K562 (cell line): ENCODE data around the gene MAGEA4. TPM values are rescaled to one million over a fixed set of nuclear protein-coding genes. Genes with fewer than 3 reads are reported as not detected.

ENCODE experiments used
- ATAC-seq: fragments of 200-7000 bp; cut with Tn5 transposase; 3 replicates; pipeline ENCODE4 v1.9.1; 2020; ENCODE audit warnings: moderate library complexity
- BruUV-seq: library from RNA; stranded (reverse); fragments of 400-500 nt; replicated peaks from 2 replicates; lab custom pipeline; 2021; lab: Mats Ljungman, UMichigan
- CTCF ChIA-PET: fragments of 300-600 bp; formaldehyde crosslinking; extraction: SDS; loops from one replicate; lab custom pipeline; 2021; ENCODE audit warnings: low intra/inter-chr PET ratio; lab: Yijun Ruan, JAX
- POLR2A ChIA-PET: fragments of 300-600, 350-650 bp; sonication (Branson Sonifier 250); formaldehyde crosslinking; extraction: SDS; loops from one replicate; lab custom pipeline; 2021; ENCODE audit warnings: antibody characterized with exemption, inconsistent platforms; lab: Yijun Ruan, JAX
- DNase-seq, 4 experiments: peaks; one replicate each; pipeline versions ENCODE4 v3.0.0 to v3.0.0-alpha.2; 2011 to 2018; ENCODE audit warnings: low spot score in 3 of 4, mixed read lengths in 3 of 4; ENCODE audit errors: extremely low read depth in 1 of 4
- FAIRE-seq: peaks from 2 replicates; lab custom pipeline; 2011; peaks lifted over from hg19 to GRCh38; lab: Jason Lieb, UNC
- H2AFZ ChIP-seq: 2 replicates; pipeline ENCODE4 v1.6.0; 2011; ENCODE audit warnings: low read depth, low read length, control low read depth, inconsistent platforms
- H3K27ac ChIP-seq: fragments of 200-600 bp; 3 replicates; pipeline ENCODE4 v1.8.0; 2011; ENCODE audit warnings: low read depth, mild to moderate bottlenecking, control low read depth, inconsistent platforms, low read length, moderate library complexity, mixed read lengths; ENCODE audit errors: extremely low read depth
- H3K27me3 ChIP-seq, 2 experiments: fragments of 300-600 bp in 1 of 2; 2 replicates in 1 of 2; 3 replicates in 1 of 2; pipeline versions ENCODE4 v1.6.0 to v1.8.0; 2011; ENCODE audit warnings: inconsistent platforms in 2 of 2, low read length in 2 of 2, mild to moderate bottlenecking in 1 of 2, mixed read lengths in 1 of 2, moderate library complexity in 1 of 2; ENCODE audit not compliant: control insufficient read depth in 2 of 2, insufficient read depth in 2 of 2
- H3K36me3 ChIP-seq: fragments of 300-600 bp; 3 replicates; pipeline ENCODE4 v1.8.0; 2011; ENCODE audit warnings: mild to moderate bottlenecking, low read length, inconsistent platforms; ENCODE audit not compliant: control insufficient read depth, insufficient read depth
- H3K4me1 ChIP-seq, 2 experiments: fragments of 200-600 bp in 1 of 2; replicated peaks in 1 of 2; 2 replicates in 1 of 2; 3 replicates in 1 of 2; pipeline versions ENCODE4 v1.5.1 to v1.8.0; 2011; ENCODE audit warnings: inconsistent platforms in 2 of 2, low read length in 2 of 2, mild to moderate bottlenecking in 1 of 2, mixed read lengths in 1 of 2, moderate library complexity in 1 of 2; ENCODE audit not compliant: control insufficient read depth in 2 of 2, insufficient read depth in 2 of 2
- H3K4me2 ChIP-seq: 2 replicates; pipeline ENCODE4 v1.6.1; 2011; ENCODE audit warnings: low read length, control low read depth, inconsistent platforms, mixed read lengths; ENCODE audit not compliant: insufficient read depth
- H3K4me3 ChIP-seq: fragments of 200-600 bp; sonication (generic), shearing (Covaris generic); 2 replicates; pipeline ENCODE4 v1.5.1; 2016; ENCODE audit warnings: control low read depth, inconsistent platforms
- H3K79me2 ChIP-seq: fragments of 200-600 bp; 3 replicates; pipeline ENCODE4 v1.8.0; 2011; ENCODE audit warnings: low read length, inconsistent platforms; ENCODE audit not compliant: control insufficient read depth, insufficient read depth
- H3K9ac ChIP-seq, 2 experiments: 2 replicates each; pipeline versions ENCODE4 v1.6.0 to v1.6.1; 2011; ENCODE audit warnings: low read depth in 2 of 2, low read length in 2 of 2, control low read depth in 1 of 2, inconsistent platforms in 1 of 2, mild to moderate bottlenecking in 1 of 2, mixed read lengths in 1 of 2; ENCODE audit not compliant: insufficient read depth in 1 of 2
- H3K9me1 ChIP-seq: one replicate; pipeline ENCODE4 v1.6.0; 2011; ENCODE audit warnings: inconsistent platforms, mild to moderate bottlenecking, low read length, moderate library complexity; ENCODE audit not compliant: control insufficient read depth, insufficient read depth
- H3K9me3 ChIP-seq: replicated peaks from 2 replicates; pipeline ENCODE4 v1.5.1; 2011; ENCODE audit warnings: low read depth, low read length, inconsistent platforms; ENCODE audit not compliant: control insufficient read depth, insufficient read depth
- H4K20me1 ChIP-seq: replicated peaks from 2 replicates; pipeline ENCODE4 v1.6.1; 2011; ENCODE audit warnings: low read length, inconsistent platforms, mixed read lengths; ENCODE audit not compliant: control insufficient read depth, insufficient read depth
- ELF4 ChIP-seq: fragments of 450-650 bp; formaldehyde crosslinking; IDR thresholded peaks from 2 replicates; pipeline ENCODE4 v1.4.0; 2022; ENCODE audit warnings: missing genetic modification characterization
- ETV5 ChIP-seq: sonication (generic); formaldehyde crosslinking; IDR thresholded peaks from 2 replicates; pipeline ENCODE4 v1.4.0; 2020; ENCODE audit warnings: low read depth, mild to moderate bottlenecking, missing genetic modification reagents
- IFI16 ChIP-seq: fragments of 250-450 bp; sonication (Bioruptor Pico); IDR thresholded peaks from 2 replicates; pipeline ENCODE4 v2.1.2; 2022; ENCODE audit warnings: mild to moderate bottlenecking, inconsistent platforms
- MECOM ChIP-seq: fragments of 250-450 bp; sonication (Bioruptor Pico); IDR thresholded peaks from 2 replicates; pipeline ENCODE4 v1.8.0; 2022; ENCODE audit warnings: inconsistent platforms
- NFIC ChIP-seq: fragments of 450-650 bp; IDR thresholded peaks from 2 replicates; pipeline ENCODE4 v1.6.1; 2017; ENCODE audit warnings: mild to moderate bottlenecking, inconsistent platforms
- NR3C1 ChIP-seq: sonication (generic); formaldehyde crosslinking; IDR thresholded peaks from 2 replicates; pipeline ENCODE4 v1.8.1; 2022; ENCODE audit warnings: missing genetic modification reagents
- RBBP5 ChIP-seq: fragments of 200-600 bp; sonication (generic); IDR thresholded peaks from 2 replicates; pipeline ENCODE4 v1.6.1; 2012; ENCODE audit warnings: borderline replicate concordance, mild to moderate bottlenecking, low read length, control low read depth, inconsistent platforms; ENCODE audit not compliant: insufficient read depth, poor library complexity, severe bottlenecking
- SMAD1 ChIP-seq: fragments of 150-350 bp; IDR thresholded peaks from 2 replicates; pipeline ENCODE4 v1.6.1; 2014; ENCODE audit warnings: low read length, low read depth; ENCODE audit not compliant: partially characterized antibody
- ZFP30 ChIP-seq: fragments of 250-450 bp; sonication (Bioruptor Pico); IDR thresholded peaks from 2 replicates; pipeline ENCODE4 v1.8.0; 2022; ENCODE audit warnings: moderate library complexity, mild to moderate bottlenecking, inconsistent platforms, borderline replicate concordance
- ZKSCAN1 ChIP-seq: fragments of 150-350 bp; IDR thresholded peaks from 2 replicates; pipeline ENCODE4 v1.6.1; 2016; ENCODE audit warnings: low read depth, low read length
- ZNF668 ChIP-seq: fragments of 250-450 bp; sonication (Bioruptor Pico); IDR thresholded peaks from 2 replicates; pipeline ENCODE4 v1.8.0; 2022; ENCODE audit warnings: mild to moderate bottlenecking, inconsistent platforms
- WGBS: fragments of 100-300 bp; shearing (Covaris generic); methylation state at CpG from one replicate; pipeline ENCODE4 v1.1.6; 2016; ENCODE audit warnings: low coverage, mixed read lengths; ENCODE audit not compliant: insufficient coverage; ENCODE audit errors: missing lambda C conversion rate; 5-methylcytosine and 5-hydroxymethylcytosine counted together
- in situ Hi-C: fragments of 300-500 bp; cut with MboI; formaldehyde crosslinking; loops from 4 replicates; pipeline ENCODE4 v1.15.0; 2018; ENCODE audit warnings: inconsistent platforms, mixed read lengths
- intact Hi-C: fragments of 100-400 bp; cut with micrococcal nuclease; formaldehyde crosslinking; loops from 2 replicates; pipeline ENCODE4 v1.14.2; 2022
- polyA plus RNA-seq, 8 experiments: library from polyadenylated mRNA; depleted of rRNA in 4 of 8; stranded (reverse) in 5 of 8; unstranded in 3 of 8; fragments of >200 nt; fragmentation: Nextera tagmentation in 2 of 8; fragmentation: Illumina TruSeq in 1 of 8; extraction: Ambion mirVana in 2 of 8; extraction: Trizol in 1 of 8; gene quantifications; 2 replicates each; pipeline versions ENCODE4 v1.2.1 to v1.2.3, GENCODE V29; 2011 to 2014; ENCODE audit warnings: inconsistent platforms in 1 of 8, missing spikeins in 1 of 8
- total RNA-seq, 7 experiments: library from RNA; depleted of rRNA in 6 of 7; stranded (reverse); fragments of >200 nt in 6 of 7; fragmentation: Illumina TruSeq in 2 of 7; extraction: Trizol in 2 of 7; gene quantifications; 2 replicates each; pipeline versions ENCODE4 v1.2.1 to v1.2.3, GENCODE V29; 2011 to 2021; ENCODE audit warnings: low replicate concordance in 1 of 7
- TF ChIP-seq, protein P1 (sequence below): fragments of 450-650 bp; IDR thresholded peaks from 2 replicates; pipeline ENCODE4 v1.6.1; 2016; ENCODE audit warnings: low read depth
- TF ChIP-seq, protein P2 (sequence below): fragments of 450-650 bp; IDR thresholded peaks from 2 replicates; pipeline ENCODE4 v1.6.1; 2016; ENCODE audit warnings: low read depth, mild to moderate bottlenecking, moderate library complexity
- TF ChIP-seq, protein P3 (sequence below): sonication (generic); formaldehyde crosslinking; IDR thresholded peaks from 2 replicates; pipeline ENCODE4 v1.5.0; 2020; ENCODE audit warnings: missing genetic modification reagents

Gene MAGEA4
- total and polyA plus RNA-seq, 9 of the 15 experiments (the other 6 are each of a cell fraction or from before 2014, with no cell fraction given) = 0.42 to 1.9 (median 0.69) TPM

DNA sequence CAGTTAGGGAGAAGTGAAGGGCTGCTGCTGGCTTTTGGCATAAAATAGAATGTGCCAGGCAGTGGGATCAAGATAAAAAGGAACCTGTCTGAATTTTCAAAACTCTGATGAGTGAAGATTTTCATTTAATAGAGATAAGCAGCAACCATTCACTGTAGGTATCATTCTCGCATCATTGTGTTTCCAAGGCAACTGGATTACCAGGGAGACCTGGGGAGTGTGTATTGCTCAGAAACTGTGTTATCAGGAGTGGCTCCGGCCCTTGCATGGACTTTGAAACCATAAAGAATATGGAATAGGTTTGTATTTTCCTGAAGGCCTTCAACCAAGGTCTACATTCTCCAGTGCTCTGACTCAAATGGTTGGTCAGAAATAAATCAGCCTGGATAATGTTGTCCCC, 23.3 kb upstream of the MAGEA4 start:
- no peaks in the 10 kb centered on the region for H3K4me1 ChIP-seq
- H4K20me1 ChIP-seq = no peaks in the 10 kb centered on the region
- H2AFZ ChIP-seq = no peak overlapping the region
- H3K36me3 ChIP-seq = no peaks in the 10 kb centered on the region
- in situ Hi-C loops (no loop called here), intact Hi-C loops (no loop called here)
- FAIRE-seq (no peak), ATAC-seq (no peak), DNase-seq (no peak)
- no peaks in the 10 kb centered on the region for H3K79me2 ChIP-seq
- 4% methylated on average over 2 of the region's 2 CpGs for WGBS
- CTCF ChIA-PET = no interaction called here
- no peak overlapping the region for H3K4me3 ChIP-seq
- H3K9me3 ChIP-seq = no peaks in the 10 kb centered on the region
- POLR2A ChIA-PET = no interaction called here
- H3K27ac ChIP-seq = no peak overlapping the region
- no peak overlapping the region for H3K4me2 ChIP-seq
- no peak overlapping the region for H3K9ac ChIP-seq
- H3K27me3 ChIP-seq = no peaks in the 10 kb centered on the region
- no peaks in the 10 kb centered on the region for H3K9me1 ChIP-seq
- BruUV-seq = no TSS peak
- TF ChIP-seq IFI16 (CRISPR knock-in tag) (no peak), ELF4 (no peak), ZFP30 (CRISPR knock-in tag) (no peak), ETV5 (CRISPR knock-in tag) (no peak), SMAD1 (no peak), ZKSCAN1 (no peak), MECOM (CRISPR knock-in tag) (no peak), NFIC (no peak), NR3C1 (CRISPR knock-in tag) (no peak), ZNF668 (CRISPR knock-in tag) (no peak), RBBP5 (no peak)
- TF ChIP-seq, protein P1, sequence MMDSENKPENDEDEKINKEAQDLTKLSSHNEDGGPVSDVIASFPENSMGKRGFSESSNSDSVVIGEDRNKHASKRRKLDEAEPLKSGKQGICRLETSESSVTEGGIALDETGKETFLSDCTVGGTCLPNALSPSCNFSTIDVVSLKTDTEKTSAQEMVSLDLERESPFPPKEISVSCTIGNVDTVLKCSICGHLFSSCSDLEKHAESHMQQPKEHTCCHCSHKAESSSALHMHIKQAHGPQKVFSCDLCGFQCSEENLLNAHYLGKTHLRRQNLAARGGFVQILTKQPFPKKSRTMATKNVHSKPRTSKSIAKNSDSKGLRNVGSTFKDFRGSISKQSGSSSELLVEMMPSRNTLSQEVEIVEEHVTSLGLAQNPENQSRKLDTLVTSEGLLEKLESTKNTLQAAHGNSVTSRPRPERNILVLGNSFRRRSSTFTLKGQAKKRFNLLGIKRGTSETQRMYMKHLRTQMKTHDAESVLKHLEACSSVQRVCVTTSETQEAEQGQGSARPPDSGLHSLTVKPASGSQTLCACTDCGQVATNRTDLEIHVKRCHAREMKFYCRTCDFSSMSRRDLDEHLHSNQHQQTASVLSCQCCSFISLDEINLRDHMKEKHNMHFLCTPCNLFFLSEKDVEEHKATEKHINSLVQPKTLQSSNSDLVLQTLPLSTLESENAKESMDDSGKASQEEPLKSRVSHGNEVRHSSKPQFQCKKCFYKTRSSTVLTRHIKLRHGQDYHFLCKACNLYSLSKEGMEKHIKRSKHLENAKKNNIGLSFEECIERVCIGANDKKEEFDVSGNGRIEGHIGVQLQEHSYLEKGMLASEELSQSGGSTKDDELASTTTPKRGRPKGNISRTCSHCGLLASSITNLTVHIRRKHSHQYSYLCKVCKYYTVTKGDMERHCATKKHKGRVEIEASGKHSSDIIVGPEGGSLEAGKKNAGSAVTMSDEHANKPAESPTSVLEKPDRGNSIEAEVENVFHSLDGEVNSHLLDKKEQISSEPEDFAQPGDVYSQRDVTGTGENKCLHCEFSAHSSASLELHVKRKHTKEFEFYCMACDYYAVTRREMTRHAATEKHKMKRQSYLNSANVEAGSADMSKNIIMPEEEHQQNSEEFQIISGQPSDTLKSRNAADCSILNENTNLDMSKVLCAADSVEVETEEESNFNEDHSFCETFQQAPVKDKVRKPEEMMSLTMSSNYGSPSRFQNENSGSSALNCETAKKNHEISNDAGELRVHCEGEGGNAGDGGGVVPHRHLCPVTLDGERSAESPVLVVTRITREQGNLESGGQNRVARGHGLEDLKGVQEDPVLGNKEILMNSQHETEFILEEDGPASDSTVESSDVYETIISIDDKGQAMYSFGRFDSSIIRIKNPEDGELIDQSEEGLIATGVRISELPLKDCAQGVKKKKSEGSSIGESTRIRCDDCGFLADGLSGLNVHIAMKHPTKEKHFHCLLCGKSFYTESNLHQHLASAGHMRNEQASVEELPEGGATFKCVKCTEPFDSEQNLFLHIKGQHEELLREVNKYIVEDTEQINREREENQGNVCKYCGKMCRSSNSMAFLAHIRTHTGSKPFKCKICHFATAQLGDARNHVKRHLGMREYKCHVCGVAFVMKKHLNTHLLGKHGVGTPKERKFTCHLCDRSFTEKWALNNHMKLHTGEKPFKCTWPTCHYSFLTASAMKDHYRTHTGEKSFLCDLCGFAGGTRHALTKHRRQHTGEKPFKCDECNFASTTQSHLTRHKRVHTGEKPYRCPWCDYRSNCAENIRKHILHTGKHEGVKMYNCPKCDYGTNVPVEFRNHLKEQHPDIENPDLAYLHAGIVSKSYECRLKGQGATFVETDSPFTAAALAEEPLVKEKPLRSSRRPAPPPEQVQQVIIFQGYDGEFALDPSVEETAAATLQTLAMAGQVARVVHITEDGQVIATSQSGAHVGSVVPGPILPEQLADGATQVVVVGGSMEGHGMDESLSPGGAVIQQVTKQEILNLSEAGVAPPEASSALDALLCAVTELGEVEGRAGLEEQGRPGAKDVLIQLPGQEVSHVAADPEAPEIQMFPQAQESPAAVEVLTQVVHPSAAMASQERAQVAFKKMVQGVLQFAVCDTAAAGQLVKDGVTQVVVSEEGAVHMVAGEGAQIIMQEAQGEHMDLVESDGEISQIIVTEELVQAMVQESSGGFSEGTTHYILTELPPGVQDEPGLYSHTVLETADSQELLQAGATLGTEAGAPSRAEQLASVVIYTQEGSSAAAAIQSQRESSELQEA = no peak
- TF ChIP-seq, protein P2, sequence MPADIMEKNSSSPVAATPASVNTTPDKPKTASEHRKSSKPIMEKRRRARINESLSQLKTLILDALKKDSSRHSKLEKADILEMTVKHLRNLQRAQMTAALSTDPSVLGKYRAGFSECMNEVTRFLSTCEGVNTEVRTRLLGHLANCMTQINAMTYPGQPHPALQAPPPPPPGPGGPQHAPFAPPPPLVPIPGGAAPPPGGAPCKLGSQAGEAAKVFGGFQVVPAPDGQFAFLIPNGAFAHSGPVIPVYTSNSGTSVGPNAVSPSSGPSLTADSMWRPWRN = no peak
- TF ChIP-seq, protein P3, sequence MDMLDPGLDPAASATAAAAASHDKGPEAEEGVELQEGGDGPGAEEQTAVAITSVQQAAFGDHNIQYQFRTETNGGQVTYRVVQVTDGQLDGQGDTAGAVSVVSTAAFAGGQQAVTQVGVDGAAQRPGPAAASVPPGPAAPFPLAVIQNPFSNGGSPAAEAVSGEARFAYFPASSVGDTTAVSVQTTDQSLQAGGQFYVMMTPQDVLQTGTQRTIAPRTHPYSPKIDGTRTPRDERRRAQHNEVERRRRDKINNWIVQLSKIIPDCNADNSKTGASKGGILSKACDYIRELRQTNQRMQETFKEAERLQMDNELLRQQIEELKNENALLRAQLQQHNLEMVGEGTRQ = no peak
